Measurements from ENCODE around the gene MR1.

- TF ChIP-seq CTCF (IDR thresholded peaks at IDR 0.05) (no peak), POLR2A (IDR thresholded peaks at IDR 0.05) (no peak)
Observed at GRCh38 chr1:181089017-181089675, 55.4 kb downstream of the MR1 start.
